Cardiac muscle cell (in vitro differentiated cells and primary cell): ENCODE results near the gene PDLIM4. TPM values are rescaled to one million over a fixed set of nuclear protein-coding genes. Genes with fewer than 3 reads are reported as not detected.

Source experiments
- DNase-seq, 2 donors: peaks; one replicate each; pipeline versions ENCODE4 v3.0.0 to v3.0.0-alpha.2; 2010 to 2017; ENCODE audit warnings: low read depth in 1 of 2, low spot score in 1 of 2
- H3K27ac ChIP-seq: fragments of 200-600 bp; sonication (generic); 2 replicates; pipeline ENCODE4 v1.5.1; 2016
- H3K27me3 ChIP-seq: fragments of 200-600 bp; sonication (generic); 2 replicates; pipeline ENCODE4 v1.6.0; 2016; ENCODE audit warnings: control low read depth
- H3K36me3 ChIP-seq: fragments of 200-600 bp; sonication (generic); 2 replicates; pipeline ENCODE4 v1.5.1; 2016; ENCODE audit warnings: control low read depth
- H3K4me1 ChIP-seq: fragments of 200-600 bp; sonication (generic); 2 replicates; pipeline ENCODE4 v1.8.1; 2017; ENCODE audit warnings: low read depth, mild to moderate bottlenecking, mixed run types
- H3K4me3 ChIP-seq: fragments of 200-600 bp; sonication (generic); 2 replicates; pipeline ENCODE4 v1.5.1; 2016; ENCODE audit warnings: mild to moderate bottlenecking
- H3K9me3 ChIP-seq: fragments of 200-600 bp; sonication (generic); 2 replicates; pipeline ENCODE4 v1.5.1; 2017; ENCODE audit warnings: low read depth, mild to moderate bottlenecking, control low read depth
- polyA plus RNA-seq: library from polyadenylated mRNA; unstranded; fragments of >200 nt; fragmentation: Nextera tagmentation; extraction: Ambion mirVana; gene quantifications from 2 replicates; pipeline ENCODE4 v1.2.1, GENCODE V29; 2016
- total RNA-seq: library from RNA; depleted of rRNA; stranded (reverse); fragments of >200 nt; gene quantifications from 2 replicates; pipeline ENCODE4 v1.2.3, GENCODE V29; 2016
- TF ChIP-seq, protein P1 (sequence below): IDR thresholded peaks from 2 replicates; pipeline ENCODE4 v1.5.1; 2012; ENCODE audit warnings: low read depth, mild to moderate bottlenecking, low read length

Gene PDLIM4
- total RNA-seq (22.0 and 23.1 TPM in 2 replicates), polyA plus RNA-seq (32.7 and 59.9 TPM in 2 replicates)

GRCh38 chr5:132257131-132258101 is at the start of gene PDLIM4:
Gene PDLIM4 (plus strand): TSS chr5:132257696. CDS start chr5:132257735, 39 bp downstream.
- DNase-seq, result peak; percentile 60 to 78
- Histone ChIP-seq H3K27me3 (no peaks in the 10 kb centered on the region), H3K36me3 (no peaks in the 10 kb centered on the region), H3K4me1 (peaks cover 12% of the 10 kb centered on the region), H3K9me3 (no peaks in the 10 kb centered on the region), H3K27ac (no peak within 1 kb of the TSS), H3K4me3 (peak within 1 kb of the TSS; percentile 46)
- TF ChIP-seq, protein P1, sequence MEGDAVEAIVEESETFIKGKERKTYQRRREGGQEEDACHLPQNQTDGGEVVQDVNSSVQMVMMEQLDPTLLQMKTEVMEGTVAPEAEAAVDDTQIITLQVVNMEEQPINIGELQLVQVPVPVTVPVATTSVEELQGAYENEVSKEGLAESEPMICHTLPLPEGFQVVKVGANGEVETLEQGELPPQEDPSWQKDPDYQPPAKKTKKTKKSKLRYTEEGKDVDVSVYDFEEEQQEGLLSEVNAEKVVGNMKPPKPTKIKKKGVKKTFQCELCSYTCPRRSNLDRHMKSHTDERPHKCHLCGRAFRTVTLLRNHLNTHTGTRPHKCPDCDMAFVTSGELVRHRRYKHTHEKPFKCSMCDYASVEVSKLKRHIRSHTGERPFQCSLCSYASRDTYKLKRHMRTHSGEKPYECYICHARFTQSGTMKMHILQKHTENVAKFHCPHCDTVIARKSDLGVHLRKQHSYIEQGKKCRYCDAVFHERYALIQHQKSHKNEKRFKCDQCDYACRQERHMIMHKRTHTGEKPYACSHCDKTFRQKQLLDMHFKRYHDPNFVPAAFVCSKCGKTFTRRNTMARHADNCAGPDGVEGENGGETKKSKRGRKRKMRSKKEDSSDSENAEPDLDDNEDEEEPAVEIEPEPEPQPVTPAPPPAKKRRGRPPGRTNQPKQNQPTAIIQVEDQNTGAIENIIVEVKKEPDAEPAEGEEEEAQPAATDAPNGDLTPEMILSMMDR, result no peak

- Histone ChIP-seq H3K27me3 (no peaks in the 10 kb centered on the region), H3K4me1 (no peaks in the 10 kb centered on the region), H3K36me3 (peaks cover 11% of the 10 kb centered on the region), H3K4me3 (no peak overlapping the region), H3K9me3 (no peaks in the 10 kb centered on the region), H3K27ac (no peak overlapping the region)
- no peak for DNase-seq
- TF ChIP-seq, protein P1, result no peak
Observed at GRCh38 chr5:132207778-132208177, 49.7 kb upstream of the PDLIM4 start.

DNA sequence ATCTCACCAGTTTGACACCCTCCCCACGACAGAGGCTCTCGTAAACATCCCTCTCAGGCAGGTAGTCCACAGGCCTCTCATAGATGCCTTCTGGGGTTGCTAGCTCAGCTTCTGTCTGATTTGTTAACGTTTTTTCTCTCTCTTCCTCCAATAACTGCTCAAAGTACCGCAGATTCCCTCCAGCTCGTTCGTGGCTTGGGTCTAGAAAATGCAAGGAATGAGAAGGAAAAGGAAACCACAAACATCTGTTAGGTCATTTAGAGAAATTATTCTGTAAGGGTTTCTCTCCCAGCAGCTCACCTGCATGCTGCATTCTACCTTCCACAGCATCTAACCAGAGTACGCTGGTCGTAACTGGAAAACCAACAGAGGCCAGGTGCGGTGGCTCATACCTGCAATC is 48.4 kb upstream of the PDLIM4 start:
- H3K4me3 ChIP-seq, result no peak overlapping the region
- H3K4me1 ChIP-seq, result no peaks in the 10 kb centered on the region
- DNase-seq, result peak in 1 of 2 donors; percentile 32
- no peaks in the 10 kb centered on the region for H3K27me3 ChIP-seq
- no peak overlapping the region for H3K27ac ChIP-seq
- H3K9me3 ChIP-seq, result no peaks in the 10 kb centered on the region
- H3K36me3 ChIP-seq, result peaks cover 16% of the 10 kb centered on the region
- TF ChIP-seq, protein P1, result no peak

- no peaks in the 10 kb centered on the region for H3K4me1 ChIP-seq
- H3K27me3 ChIP-seq, result no peaks in the 10 kb centered on the region
- no peak overlapping the region for H3K4me3 ChIP-seq
- H3K36me3 ChIP-seq, result peaks cover 18% of the 10 kb centered on the region
- TF ChIP-seq, protein P1, result no peak
- DNase-seq, result no peak
- no peak overlapping the region for H3K27ac ChIP-seq
- H3K9me3 ChIP-seq, result no peaks in the 10 kb centered on the region
Observed at GRCh38 chr5:132209901-132210545, 47.5 kb upstream of the PDLIM4 start.

DNA sequence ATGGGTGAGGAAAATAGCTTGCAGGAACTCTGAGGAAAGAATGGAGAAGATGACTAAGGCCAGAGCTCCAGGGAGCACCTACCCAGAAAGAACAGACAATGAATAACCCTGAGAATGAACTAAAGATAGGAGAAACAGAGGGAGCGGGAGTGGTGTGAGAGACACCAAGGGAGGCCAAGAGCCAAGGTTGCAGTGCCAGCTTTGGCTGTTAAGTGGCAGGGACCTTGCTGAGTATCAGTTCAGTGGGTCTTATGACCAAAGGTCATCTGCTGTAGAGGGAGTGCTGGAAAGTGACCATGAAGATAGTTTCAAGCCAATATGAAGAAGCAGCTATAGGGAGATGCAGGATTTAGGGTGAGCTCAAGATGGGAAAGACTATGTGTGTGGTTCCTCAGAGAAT is 46.6 kb upstream of the PDLIM4 start:
- Histone ChIP-seq H3K27me3 (no peaks in the 10 kb centered on the region), H3K4me3 (no peak overlapping the region), H3K36me3 (peaks cover 18% of the 10 kb centered on the region), H3K9me3 (no peaks in the 10 kb centered on the region), H3K4me1 (no peaks in the 10 kb centered on the region), H3K27ac (no peak overlapping the region)
- TF ChIP-seq, protein P1, result no peak
- DNase-seq, result no peak
